ENCODE results near the gene PWWP2B. TPM values are rescaled to one million over a fixed set of nuclear protein-coding genes. Genes with fewer than 3 reads are reported as not detected.

The PWWP2B gene
- total and polyA plus RNA-seq, 2 of the 13 experiments (the other 11 are each of a cell fraction or from before 2014, with no cell fraction given), result 2.3 to 4.7 TPM

DNA sequence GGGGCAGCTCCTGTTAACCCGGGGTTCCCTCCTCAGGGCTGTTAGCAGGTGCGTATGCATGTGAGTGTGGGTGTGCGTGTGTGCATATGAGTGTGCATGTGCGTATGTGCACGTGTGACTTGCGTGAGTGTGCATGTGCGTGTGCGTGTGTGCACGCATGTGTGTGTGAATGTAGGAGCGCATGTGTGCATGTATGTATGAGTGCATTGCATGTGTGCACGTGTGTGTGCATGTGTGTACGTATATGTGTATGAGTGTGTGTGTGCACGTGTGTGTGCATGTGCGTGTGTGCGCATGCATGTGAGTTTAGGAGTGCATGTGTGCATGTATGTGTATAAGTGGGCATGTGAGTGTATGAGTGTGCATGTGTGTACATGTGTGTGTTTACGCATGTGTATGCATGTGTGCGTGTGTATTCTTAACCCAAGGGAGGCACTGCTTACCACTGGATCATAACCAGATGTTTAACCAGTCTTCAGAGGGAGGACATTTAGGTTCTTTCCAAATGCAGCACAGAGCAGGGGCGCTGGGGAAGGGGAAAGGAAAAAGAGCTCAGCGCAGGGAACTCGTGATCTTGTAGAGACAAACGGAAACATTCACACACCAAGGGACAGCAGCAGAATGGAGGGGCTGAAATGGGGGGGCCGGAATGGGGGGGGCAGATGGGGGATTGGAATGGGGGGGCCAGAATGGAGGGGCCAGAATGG lies 45.0 kb downstream of the PWWP2B start:
- 79% methylated on average over 22 of the region's 22 CpGs for WGBS (ENCODE audit: low lambda C conversion rate)
- H3K4me2 ChIP-seq (ENCODE audit: low read depth, low read length), result no peak overlapping the region
- H3K4me3 ChIP-seq (replicated peaks in 1 of 3; ENCODE audit: insufficient read depth in 1 of 3, low read depth in 2 of 3, low read length in 3 of 3), result no peak overlapping the region
- H3K27ac ChIP-seq (ENCODE audit: extremely low read length, insufficient read depth, low read length), result no peak overlapping the region
- ChIA-PET POLR2A (no interaction called here), CTCF (ENCODE audit: low intra/inter-chr PET ratio, low total read pairs) (no interaction called here)
- no peaks in the 10 kb centered on the region for H4K20me1 ChIP-seq (ENCODE audit: insufficient read depth, low read length)
- no peak overlapping the region for H3K9ac ChIP-seq (ENCODE audit: insufficient read depth, low read depth, low read length)
- peaks cover 2 to 9% of the 10 kb centered on the region in 2 experiments; a peak in 4 of 5 replicates for H3K27me3 ChIP-seq (ENCODE audit: control insufficient read depth in 1 of 2, insufficient read depth in 2 of 2, low read length in 2 of 2)
- TF ChIP-seq ZFAT (CRISPR knock-in tag; conservative IDR thresholded peaks at IDR 0.05) (no peak), STAG1 (CRISPR knock-in tag; IDR thresholded peaks at IDR 0.05) (no peak), AHR (CRISPR knock-in tag; IDR thresholded peaks at IDR 0.05) (no peak), ZNF354B (CRISPR knock-in tag; IDR thresholded peaks at IDR 0.05) (no peak)
- TF ChIP-seq, protein P1, sequence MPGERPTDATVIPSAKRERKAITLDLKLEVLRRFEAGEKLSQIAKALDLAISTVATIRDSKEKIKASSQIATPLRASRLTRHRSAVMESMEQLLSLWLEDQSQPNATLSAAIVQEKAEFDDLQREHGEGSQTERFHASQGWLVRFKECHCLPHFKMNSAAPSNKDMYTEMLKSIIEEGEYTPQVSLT (CRISPR knock-in tag; IDR thresholded peaks at IDR 0.05; ENCODE audit: borderline replicate concordance, low read depth), result no peak
- TF ChIP-seq, protein P2, sequence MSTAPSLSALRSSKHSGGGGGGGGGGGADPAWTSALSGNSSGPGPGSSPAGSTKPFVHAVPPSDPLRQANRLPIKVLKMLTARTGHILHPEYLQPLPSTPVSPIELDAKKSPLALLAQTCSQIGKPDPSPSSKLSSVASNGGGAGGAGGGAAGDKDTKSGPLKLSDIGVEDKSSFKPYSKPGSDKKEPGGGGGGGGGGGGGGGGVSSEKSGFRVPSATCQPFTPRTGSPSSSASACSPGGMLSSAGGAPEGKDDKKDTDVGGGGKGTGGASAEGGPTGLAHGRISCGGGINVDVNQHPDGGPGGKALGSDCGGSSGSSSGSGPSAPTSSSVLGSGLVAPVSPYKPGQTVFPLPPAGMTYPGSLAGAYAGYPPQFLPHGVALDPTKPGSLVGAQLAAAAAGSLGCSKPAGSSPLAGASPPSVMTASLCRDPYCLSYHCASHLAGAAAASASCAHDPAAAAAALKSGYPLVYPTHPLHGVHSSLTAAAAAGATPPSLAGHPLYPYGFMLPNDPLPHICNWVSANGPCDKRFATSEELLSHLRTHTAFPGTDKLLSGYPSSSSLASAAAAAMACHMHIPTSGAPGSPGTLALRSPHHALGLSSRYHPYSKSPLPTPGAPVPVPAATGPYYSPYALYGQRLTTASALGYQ (CRISPR knock-in tag; IDR thresholded peaks at IDR 0.05), result no peak
- TF ChIP-seq, protein P3, sequence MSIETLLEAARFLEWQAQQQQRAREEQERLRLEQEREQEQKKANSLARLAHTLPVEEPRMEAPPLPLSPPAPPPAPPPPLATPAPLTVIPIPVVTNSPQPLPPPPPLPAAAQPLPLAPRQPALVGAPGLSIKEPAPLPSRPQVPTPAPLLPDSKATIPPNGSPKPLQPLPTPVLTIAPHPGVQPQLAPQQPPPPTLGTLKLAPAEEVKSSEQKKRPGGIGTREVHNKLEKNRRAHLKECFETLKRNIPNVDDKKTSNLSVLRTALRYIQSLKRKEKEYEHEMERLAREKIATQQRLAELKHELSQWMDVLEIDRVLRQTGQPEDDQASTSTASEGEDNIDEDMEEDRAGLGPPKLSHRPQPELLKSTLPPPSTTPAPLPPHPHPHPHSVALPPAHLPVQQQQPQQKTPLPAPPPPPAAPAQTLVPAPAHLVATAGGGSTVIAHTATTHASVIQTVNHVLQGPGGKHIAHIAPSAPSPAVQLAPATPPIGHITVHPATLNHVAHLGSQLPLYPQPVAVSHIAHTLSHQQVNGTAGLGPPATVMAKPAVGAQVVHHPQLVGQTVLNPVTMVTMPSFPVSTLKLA (IDR thresholded peaks at IDR 0.05), result peak; percentile 96
- H3K79me2 ChIP-seq (ENCODE audit: insufficient read depth, low read length), result no peaks in the 10 kb centered on the region
- no peak for DNase-seq (ENCODE audit: low spot score)
- H3K4me1 ChIP-seq (ENCODE audit: insufficient read depth, low read length), result peaks cover 36% of the 10 kb centered on the region
- ATAC-seq, result no peak
- no TSS peak for BruUV-seq (replicated peaks)
- no peaks in the 10 kb centered on the region for H3K36me3 ChIP-seq (replicated peaks in 1 of 2; ENCODE audit: control insufficient read depth in 1 of 2, insufficient read depth in 2 of 2, low read length in 2 of 2)
- in situ Hi-C loops (cut with HindIII; ENCODE audit: extremely low pct_ligation_motif_present, low pct_unique_long_range_greater_than_20kb), result no loop called here
- no peak overlapping the region for H2AFZ ChIP-seq (ENCODE audit: low read length)
- no peaks in the 10 kb centered on the region for H3K9me3 ChIP-seq (ENCODE audit: low read length)
- no peak for FAIRE-seq
- intact Hi-C loops (cut with micrococcal nuclease; ENCODE audit: unreplicated experiment), result no loop called here
